ENCODE results near the gene EHD1.

DNA sequence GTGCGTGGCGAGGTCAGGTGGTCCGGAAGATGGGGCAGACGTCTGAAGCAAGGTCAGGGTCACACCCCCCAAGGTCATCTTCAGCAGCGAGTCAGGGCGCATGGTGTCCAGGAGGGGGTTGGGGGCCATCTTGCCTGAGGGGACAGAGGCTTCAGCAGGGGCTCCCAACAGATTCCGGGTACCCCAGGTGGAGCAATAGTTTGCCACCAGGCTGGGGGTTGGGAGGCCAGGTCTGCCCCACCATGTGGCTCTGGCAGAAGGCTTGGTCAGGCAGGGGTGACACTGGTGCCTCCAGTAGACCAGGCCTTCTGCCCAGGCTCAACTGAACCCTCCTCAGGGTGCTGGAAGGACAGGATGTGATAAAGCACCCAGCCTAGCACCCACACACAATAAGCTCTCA, 32.7 kb upstream of the EHD1 start:
- TF ChIP-seq, protein P1, sequence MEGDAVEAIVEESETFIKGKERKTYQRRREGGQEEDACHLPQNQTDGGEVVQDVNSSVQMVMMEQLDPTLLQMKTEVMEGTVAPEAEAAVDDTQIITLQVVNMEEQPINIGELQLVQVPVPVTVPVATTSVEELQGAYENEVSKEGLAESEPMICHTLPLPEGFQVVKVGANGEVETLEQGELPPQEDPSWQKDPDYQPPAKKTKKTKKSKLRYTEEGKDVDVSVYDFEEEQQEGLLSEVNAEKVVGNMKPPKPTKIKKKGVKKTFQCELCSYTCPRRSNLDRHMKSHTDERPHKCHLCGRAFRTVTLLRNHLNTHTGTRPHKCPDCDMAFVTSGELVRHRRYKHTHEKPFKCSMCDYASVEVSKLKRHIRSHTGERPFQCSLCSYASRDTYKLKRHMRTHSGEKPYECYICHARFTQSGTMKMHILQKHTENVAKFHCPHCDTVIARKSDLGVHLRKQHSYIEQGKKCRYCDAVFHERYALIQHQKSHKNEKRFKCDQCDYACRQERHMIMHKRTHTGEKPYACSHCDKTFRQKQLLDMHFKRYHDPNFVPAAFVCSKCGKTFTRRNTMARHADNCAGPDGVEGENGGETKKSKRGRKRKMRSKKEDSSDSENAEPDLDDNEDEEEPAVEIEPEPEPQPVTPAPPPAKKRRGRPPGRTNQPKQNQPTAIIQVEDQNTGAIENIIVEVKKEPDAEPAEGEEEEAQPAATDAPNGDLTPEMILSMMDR (IDR thresholded peaks at IDR 0.05): no peak
- TF ChIP-seq POLR2A (IDR thresholded peaks at IDR 0.05): no peak
- TF ChIP-seq POLR2AphosphoS5 (IDR thresholded peaks at IDR 0.05): no peak
